ENCODE measurements around the gene HNF4A.

DNA sequence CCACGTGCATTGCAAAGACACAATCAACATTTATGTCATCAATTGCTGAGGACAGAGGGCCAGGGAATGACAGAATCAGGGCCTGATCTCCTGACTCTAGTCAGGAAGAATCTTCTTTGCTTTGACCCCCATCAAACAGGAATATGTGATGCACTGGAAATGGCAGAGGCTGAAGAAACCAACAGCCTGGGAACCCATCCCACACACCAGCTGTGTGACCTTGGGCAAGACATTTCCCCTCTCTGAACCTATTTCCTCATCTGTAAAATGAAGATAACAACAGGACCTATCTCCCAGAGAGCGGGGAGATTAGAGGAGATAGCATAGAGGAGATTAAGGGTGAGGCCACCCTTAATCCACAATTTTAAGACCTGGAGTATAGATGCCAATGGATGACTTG, 1.5 kb downstream of the HNF4A start:
- TF ChIP-seq CTCF (IDR thresholded peaks at IDR 0.05) (no peak), POLR2A (IDR thresholded peaks at IDR 0.05) (no peak)

Data from ovary (tissue), 3 donors.